Trophoblast cell (in vitro differentiated cells and primary cell): ENCODE measurements around the gene ZNF683.

Experiments
- DNase-seq, 2 donors: peaks; one replicate each; pipeline ENCODE4 v3.0.0-alpha.2; 2016
- H2AFZ ChIP-seq: 2 replicates; pipeline ENCODE4 v1.6.1; 2013; ENCODE audit warnings: low read length, moderate library complexity, mild to moderate bottlenecking; ENCODE audit not compliant: insufficient read depth, poor library complexity
- H2AK5ac ChIP-seq: 2 replicates; pipeline ENCODE4 v1.6.1; 2013; ENCODE audit warnings: mild to moderate bottlenecking, low read length
- H2BK120ac ChIP-seq: 2 replicates; pipeline ENCODE4 v1.6.1; 2013; ENCODE audit warnings: low read length, mild to moderate bottlenecking, moderate library complexity; ENCODE audit not compliant: insufficient read depth, poor library complexity
- H2BK12ac ChIP-seq: 2 replicates; pipeline ENCODE4 v1.6.1; 2013; ENCODE audit warnings: mild to moderate bottlenecking, low read length, moderate library complexity
- H2BK5ac ChIP-seq: 2 replicates; pipeline ENCODE4 v1.6.1; 2013; ENCODE audit warnings: low read length, low read depth, moderate library complexity, mild to moderate bottlenecking; ENCODE audit not compliant: poor library complexity
- H3K14ac ChIP-seq: 2 replicates; pipeline ENCODE4 v1.6.1; 2013; ENCODE audit warnings: mild to moderate bottlenecking, low read length
- H3K18ac ChIP-seq: 2 replicates; pipeline ENCODE4 v1.6.1; 2013; ENCODE audit warnings: mild to moderate bottlenecking, low read length
- H3K23ac ChIP-seq: 2 replicates; pipeline ENCODE4 v1.6.1; 2013; ENCODE audit warnings: low read length
- H3K27ac ChIP-seq: 2 replicates; pipeline ENCODE4 v1.5.1; 2013; ENCODE audit warnings: low read depth, mild to moderate bottlenecking, inconsistent platforms, low read length, moderate library complexity
- H3K27me3 ChIP-seq: 2 replicates; pipeline ENCODE4 v1.6.1; 2013; ENCODE audit warnings: inconsistent platforms, mild to moderate bottlenecking, low read length, moderate library complexity; ENCODE audit not compliant: insufficient read depth
- H3K36me3 ChIP-seq, 2 experiments: 1 replicate in 1 of 2; 2 replicates in 1 of 2; pipeline ENCODE4 v1.6.1; 2013; ENCODE audit warnings: low read length in 2 of 2, mild to moderate bottlenecking in 2 of 2, moderate library complexity in 1 of 2; ENCODE audit not compliant: insufficient read depth in 2 of 2, control insufficient read depth in 1 of 2
- H3K4ac ChIP-seq: 2 replicates; pipeline ENCODE4 v1.6.1; 2013; ENCODE audit warnings: low read depth, mild to moderate bottlenecking, low read length, moderate library complexity
- H3K4me1 ChIP-seq, 2 experiments: 1 replicate in 1 of 2; 2 replicates in 1 of 2; pipeline ENCODE4 v1.6.1; 2013; ENCODE audit warnings: low read length in 2 of 2, mild to moderate bottlenecking in 2 of 2, moderate library complexity in 1 of 2; ENCODE audit not compliant: insufficient read depth in 2 of 2, control insufficient read depth in 1 of 2
- H3K4me2 ChIP-seq: 2 replicates; pipeline ENCODE4 v1.6.1; 2013; ENCODE audit warnings: inconsistent platforms, mild to moderate bottlenecking, low read length, moderate library complexity
- H3K4me3 ChIP-seq: 2 replicates; pipeline ENCODE4 v1.5.1; 2013; ENCODE audit warnings: mild to moderate bottlenecking, low read depth, low read length, inconsistent platforms
- H3K79me1 ChIP-seq: one replicate; pipeline ENCODE4 v1.6.1; 2013; ENCODE audit warnings: low read length
- H3K79me2 ChIP-seq: 2 replicates; pipeline ENCODE4 v1.6.1; 2013; ENCODE audit warnings: low read length, mild to moderate bottlenecking; ENCODE audit not compliant: control insufficient read depth, insufficient read depth, poor library complexity
- H3K9ac ChIP-seq: 2 replicates; pipeline ENCODE4 v1.6.1; 2013; ENCODE audit warnings: mild to moderate bottlenecking, low read length
- H3K9me3 ChIP-seq: 2 replicates; pipeline ENCODE4 v1.6.1; 2013; ENCODE audit warnings: low read depth, mild to moderate bottlenecking, control low read depth, inconsistent platforms, low read length; ENCODE audit not compliant: insufficient read depth
- H4K12ac ChIP-seq: 2 replicates; pipeline ENCODE4 v1.6.1; 2013; ENCODE audit warnings: low read depth, mild to moderate bottlenecking, low read length, moderate library complexity
- H4K8ac ChIP-seq: 2 replicates; pipeline ENCODE4 v1.6.1; 2013; ENCODE audit warnings: low read depth, mild to moderate bottlenecking, low read length, moderate library complexity
- H4K91ac ChIP-seq: one replicate; pipeline ENCODE4 v1.6.1; 2013; ENCODE audit warnings: low read depth, mild to moderate bottlenecking, low read length, moderate library complexity
- WGBS: extraction: QIAGEN DNeasy Blood & Tissue Kit; methylation state at CpG from one replicate; pipeline ENCODE4 v1.1.7; 2013; ENCODE audit warnings: missing lambda C conversion rate; ENCODE audit not compliant: insufficient read length, insufficient coverage; ENCODE audit errors: extremely low coverage; 5-methylcytosine and 5-hydroxymethylcytosine counted together

ZNF683 gene

GRCh38 chr1:26413031-26413430, 40.5 kb upstream of the ZNF683 start:
- peak overlapping the region; percentile 11 for H3K18ac ChIP-seq
- H4K91ac ChIP-seq = peak overlapping the region; percentile 12
- H3K27me3 ChIP-seq = no peaks in the 10 kb centered on the region
- peak overlapping the region; percentile 16 for H2BK12ac ChIP-seq
- H3K9me3 ChIP-seq = no peaks in the 10 kb centered on the region
- peaks cover 0 to 2% of the 10 kb centered on the region in 2 experiments for H3K36me3 ChIP-seq
- peaks cover 33 to 46% of the 10 kb centered on the region in 2 experiments for H3K4me1 ChIP-seq
- peaks cover 31% of the 10 kb centered on the region for H3K79me2 ChIP-seq
- no peak for DNase-seq
- no CpG with 5 or more reads among the region's 1 CpG for WGBS
- H2AK5ac ChIP-seq = peak overlapping the region; percentile 19
- H4K8ac ChIP-seq = no peak overlapping the region
- peak overlapping the region; percentile 94 for H3K4me2 ChIP-seq
- no peak overlapping the region for H3K14ac ChIP-seq
- no peak overlapping the region for H3K9ac ChIP-seq
- no peak overlapping the region for H3K4me3 ChIP-seq
- no peak overlapping the region for H3K23ac ChIP-seq
- H3K79me1 ChIP-seq = peaks cover 37% of the 10 kb centered on the region
- H2BK5ac ChIP-seq = no peak overlapping the region
- peak overlapping the region; percentile 28 for H3K27ac ChIP-seq
- H2BK120ac ChIP-seq = no peak overlapping the region
- H2AFZ ChIP-seq = no peak overlapping the region
- H3K4ac ChIP-seq = peak overlapping the region; percentile 37
- H4K12ac ChIP-seq = no peak overlapping the region

DNA sequence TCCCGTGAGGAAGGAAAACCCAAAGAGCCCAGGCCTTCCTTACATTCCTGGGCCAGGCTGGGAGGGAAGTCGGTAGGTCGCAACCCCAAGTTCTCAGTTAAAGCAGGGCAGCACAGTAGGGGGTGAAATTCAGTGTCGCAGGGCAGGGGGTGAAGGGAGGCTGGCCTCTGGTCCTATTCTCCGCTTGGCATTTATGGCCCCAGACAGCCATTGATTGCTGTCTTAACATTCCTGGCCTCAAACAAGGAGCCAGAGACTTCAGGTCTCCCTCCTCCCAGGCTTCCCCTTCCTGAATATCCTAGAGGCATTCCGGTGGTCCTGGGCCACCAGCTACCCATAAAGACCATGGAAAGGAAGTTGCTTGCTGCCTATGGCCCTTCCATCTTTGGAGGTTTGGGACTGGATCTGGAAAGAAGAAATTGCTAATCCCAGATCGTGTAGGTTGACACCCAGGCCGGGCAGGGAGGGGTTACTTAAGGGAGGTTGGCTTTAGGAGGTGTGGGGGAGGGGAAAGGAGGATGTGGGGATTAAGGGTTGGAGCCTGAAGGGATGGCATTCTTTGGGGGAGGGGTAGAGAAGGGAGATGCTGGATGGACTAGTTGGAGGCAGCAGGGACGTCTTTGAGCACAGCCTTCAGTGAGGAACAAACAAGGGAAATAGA, 39.8 kb upstream of the ZNF683 start:
- Histone ChIP-seq H3K4me3 (peak overlapping the region; percentile 73), H4K8ac (peak overlapping the region; percentile 44), H3K79me2 (peaks cover 30% of the 10 kb centered on the region), H3K4ac (peak overlapping the region; percentile 98), H4K91ac (peak overlapping the region; percentile 98), H3K9ac (peak overlapping the region; percentile 20), H2BK120ac (peak overlapping the region; percentile 98), H3K18ac (peak overlapping the region; percentile 98), H3K79me1 (peaks cover 32% of the 10 kb centered on the region), H4K12ac (peak overlapping the region; percentile 24), H3K14ac (peak overlapping the region; percentile 96), H3K9me3 (no peaks in the 10 kb centered on the region), H3K4me2 (peak overlapping the region; percentile 94), H3K23ac (no peak overlapping the region), H3K36me3 (peaks cover 0 to 2% of the 10 kb centered on the region in 2 experiments), H3K27ac (peak overlapping the region; percentile 83), H2AFZ (peak overlapping the region; percentile 27), H2AK5ac (peak overlapping the region; percentile 8), H2BK12ac (peak overlapping the region; percentile 39), H2BK5ac (peak overlapping the region; percentile 96), H3K4me1 (peaks cover 29 to 41% of the 10 kb centered on the region in 2 experiments), H3K27me3 (no peaks in the 10 kb centered on the region)
- DNase-seq = no peak
- WGBS = no CpG with 5 or more reads among the region's 9 CpGs

GRCh38 chr1:26411624-26412074, 39.1 kb upstream of the ZNF683 start:
- Histone ChIP-seq H3K79me1 (peaks cover 32% of the 10 kb centered on the region), H2AK5ac (peak overlapping the region; percentile 8), H3K18ac (peak overlapping the region; percentile 98), H4K91ac (peak overlapping the region; percentile 98), H3K27me3 (no peaks in the 10 kb centered on the region), H3K4me1 (peaks cover 27 to 37% of the 10 kb centered on the region in 2 experiments), H3K9me3 (no peaks in the 10 kb centered on the region), H2AFZ (no peak overlapping the region), H4K12ac (peak overlapping the region; percentile 25), H3K23ac (no peak overlapping the region), H3K9ac (peak overlapping the region; percentile 20), H3K36me3 (peaks cover 0 to 2% of the 10 kb centered on the region in 2 experiments), H2BK5ac (peak overlapping the region; percentile 96), H2BK120ac (peak overlapping the region; percentile 98), H3K4me2 (peak overlapping the region; percentile 94), H3K4ac (peak overlapping the region; percentile 98), H3K14ac (peak overlapping the region; percentile 96), H4K8ac (peak overlapping the region; percentile 44), H3K4me3 (peak overlapping the region; percentile 73), H2BK12ac (peak overlapping the region; percentile 39), H3K79me2 (peaks cover 30% of the 10 kb centered on the region), H3K27ac (peak overlapping the region; percentile 83)
- no peak for DNase-seq
- WGBS = no CpG with 5 or more reads among the region's 20 CpGs

DNA sequence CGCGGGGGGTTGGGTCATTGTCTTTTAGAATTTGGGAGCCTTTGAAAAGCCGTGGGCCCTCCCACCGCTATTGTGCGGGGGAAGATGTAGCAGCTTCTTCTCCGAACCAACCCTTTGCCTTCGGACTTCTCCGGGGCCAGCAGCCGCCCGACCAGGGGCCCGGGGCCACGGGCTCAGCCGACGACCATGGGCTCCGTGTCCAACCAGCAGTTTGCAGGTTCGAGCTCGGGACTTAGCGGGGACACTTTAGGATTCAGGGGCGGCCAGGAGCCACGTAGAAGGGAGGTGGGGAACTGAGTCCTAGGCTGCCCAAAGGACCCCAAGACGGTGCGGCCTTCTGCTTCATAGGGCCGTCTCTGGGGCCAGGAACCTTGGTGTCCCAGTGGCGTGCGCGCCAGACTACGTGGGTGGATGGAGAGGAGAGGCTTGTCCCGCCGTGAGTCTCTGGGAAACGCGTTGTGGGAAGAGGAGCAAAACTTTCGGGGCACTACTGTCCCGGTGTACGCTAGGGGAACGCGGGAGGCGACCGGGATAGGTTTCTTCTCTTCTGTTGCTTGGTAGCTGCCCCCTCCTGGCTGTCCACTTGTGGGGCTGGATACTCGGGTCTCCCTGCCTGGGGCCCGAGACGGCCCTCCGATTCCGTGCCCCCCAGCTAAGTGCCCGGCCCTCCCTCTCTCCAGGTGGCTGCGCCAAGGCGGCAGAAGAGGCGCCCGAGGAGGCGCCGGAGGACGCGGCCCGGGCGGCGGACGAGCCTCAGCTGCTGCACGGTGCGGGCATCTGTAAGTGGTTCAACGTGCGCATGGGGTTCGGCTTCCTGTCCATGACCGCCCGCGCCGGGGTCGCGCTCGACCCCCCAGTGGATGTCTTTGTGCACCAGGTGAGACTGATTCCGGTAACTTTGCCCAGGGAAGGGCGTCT, 38.4 kb upstream of the ZNF683 start, which contains the start of gene LIN28A:
TSS of gene LIN28A (plus strand) at position 112 of the 918 bp plus-strand sequence. CDS start at position 187, 75 bp downstream.
- Histone ChIP-seq H3K9me3 (no peaks in the 10 kb centered on the region), H3K27ac (peak within 1 kb of the TSS; percentile 90), H3K79me2 (peaks cover 30% of the 10 kb centered on the region), H4K8ac (peak within 1 kb of the TSS; percentile 92), H3K9ac (peak within 1 kb of the TSS; percentile 20), H3K4me1 (peaks cover 27 to 31% of the 10 kb centered on the region in 2 experiments), H3K79me1 (peaks cover 32% of the 10 kb centered on the region), H3K27me3 (no peaks in the 10 kb centered on the region), H4K91ac (peak within 1 kb of the TSS; percentile 98), H3K4me3 (peak within 1 kb of the TSS; percentile 73), H3K14ac (peak within 1 kb of the TSS; percentile 96), H4K12ac (peak within 1 kb of the TSS; percentile 85), H3K4me2 (peak within 1 kb of the TSS; percentile 94), H2BK12ac (peak within 1 kb of the TSS; percentile 94), H2BK120ac (peak within 1 kb of the TSS; percentile 98), H3K18ac (peak within 1 kb of the TSS; percentile 98), H2AFZ (peak within 1 kb of the TSS; percentile 80), H2AK5ac (peak within 1 kb of the TSS; percentile 77), H2BK5ac (peak within 1 kb of the TSS; percentile 96), H3K36me3 (peaks cover 0 to 2% of the 10 kb centered on the region in 2 experiments), H3K23ac (no peak within 1 kb of the TSS), H3K4ac (peak within 1 kb of the TSS; percentile 98)
- WGBS = no CpG with 5 or more reads among the region's 70 CpGs
- no peak for DNase-seq
